Esophagus muscularis mucosa (tissue), 4 donors: ENCODE results near the gene SLAMF9.

ENCODE experiments used
- EP300 ChIP-seq: sonication (generic); formaldehyde crosslinking; IDR thresholded peaks from one replicate; pipeline ENCODE4 v1.6.1; 2017; ENCODE audit warnings: antibody characterized with exemption
- POLR2AphosphoS5 ChIP-seq, 2 donors: sonication (generic); formaldehyde crosslinking; IDR thresholded peaks; one replicate each; pipeline ENCODE4 v1.6.1; 2017; ENCODE audit warnings: antibody characterized with exemption in 2 of 2
- TF ChIP-seq, protein P1 (sequence below), 3 experiments: fragments of 200-600 bp in 2 of 3; fragments of 450-650 bp in 1 of 3; sonication (generic) in 2 of 3; IDR thresholded peaks; one replicate each; pipeline ENCODE4 v1.5.1; 2017 to 2019; ENCODE audit warnings: antibody characterized with exemption in 3 of 3, mild to moderate bottlenecking in 2 of 3, moderate library complexity in 1 of 3

DNA sequence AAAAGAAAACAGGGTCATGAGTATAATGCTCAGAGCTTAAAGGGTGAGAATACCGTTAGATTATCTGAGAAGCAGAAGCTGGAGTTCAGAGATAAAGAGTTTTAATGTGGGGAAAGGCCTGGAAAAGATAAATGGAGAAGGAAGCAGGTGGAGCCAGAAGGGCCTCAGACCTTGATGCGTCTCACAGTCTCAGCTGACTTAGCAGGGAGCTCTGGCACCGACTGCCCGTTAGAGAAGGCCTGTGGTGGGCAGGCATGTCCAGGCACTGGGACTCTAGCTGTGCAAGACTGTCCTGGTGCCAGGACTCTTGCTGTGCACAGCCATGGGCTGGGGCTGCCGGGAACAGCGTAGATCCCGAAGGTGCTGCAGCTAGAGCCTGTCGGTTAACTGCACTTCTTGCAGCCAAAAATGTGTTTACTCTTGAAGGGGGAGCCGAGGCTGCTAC is 3.8 kb upstream of the SLAMF9 start:
- TF ChIP-seq, protein P1, sequence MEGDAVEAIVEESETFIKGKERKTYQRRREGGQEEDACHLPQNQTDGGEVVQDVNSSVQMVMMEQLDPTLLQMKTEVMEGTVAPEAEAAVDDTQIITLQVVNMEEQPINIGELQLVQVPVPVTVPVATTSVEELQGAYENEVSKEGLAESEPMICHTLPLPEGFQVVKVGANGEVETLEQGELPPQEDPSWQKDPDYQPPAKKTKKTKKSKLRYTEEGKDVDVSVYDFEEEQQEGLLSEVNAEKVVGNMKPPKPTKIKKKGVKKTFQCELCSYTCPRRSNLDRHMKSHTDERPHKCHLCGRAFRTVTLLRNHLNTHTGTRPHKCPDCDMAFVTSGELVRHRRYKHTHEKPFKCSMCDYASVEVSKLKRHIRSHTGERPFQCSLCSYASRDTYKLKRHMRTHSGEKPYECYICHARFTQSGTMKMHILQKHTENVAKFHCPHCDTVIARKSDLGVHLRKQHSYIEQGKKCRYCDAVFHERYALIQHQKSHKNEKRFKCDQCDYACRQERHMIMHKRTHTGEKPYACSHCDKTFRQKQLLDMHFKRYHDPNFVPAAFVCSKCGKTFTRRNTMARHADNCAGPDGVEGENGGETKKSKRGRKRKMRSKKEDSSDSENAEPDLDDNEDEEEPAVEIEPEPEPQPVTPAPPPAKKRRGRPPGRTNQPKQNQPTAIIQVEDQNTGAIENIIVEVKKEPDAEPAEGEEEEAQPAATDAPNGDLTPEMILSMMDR (IDR thresholded peaks at IDR 0.05) = no peak
- no peak for TF ChIP-seq POLR2AphosphoS5 (IDR thresholded peaks at IDR 0.05)
- TF ChIP-seq EP300 = no peak
